ENCODE results near the gene PITPNB.

Gene PITPNB

DNA sequence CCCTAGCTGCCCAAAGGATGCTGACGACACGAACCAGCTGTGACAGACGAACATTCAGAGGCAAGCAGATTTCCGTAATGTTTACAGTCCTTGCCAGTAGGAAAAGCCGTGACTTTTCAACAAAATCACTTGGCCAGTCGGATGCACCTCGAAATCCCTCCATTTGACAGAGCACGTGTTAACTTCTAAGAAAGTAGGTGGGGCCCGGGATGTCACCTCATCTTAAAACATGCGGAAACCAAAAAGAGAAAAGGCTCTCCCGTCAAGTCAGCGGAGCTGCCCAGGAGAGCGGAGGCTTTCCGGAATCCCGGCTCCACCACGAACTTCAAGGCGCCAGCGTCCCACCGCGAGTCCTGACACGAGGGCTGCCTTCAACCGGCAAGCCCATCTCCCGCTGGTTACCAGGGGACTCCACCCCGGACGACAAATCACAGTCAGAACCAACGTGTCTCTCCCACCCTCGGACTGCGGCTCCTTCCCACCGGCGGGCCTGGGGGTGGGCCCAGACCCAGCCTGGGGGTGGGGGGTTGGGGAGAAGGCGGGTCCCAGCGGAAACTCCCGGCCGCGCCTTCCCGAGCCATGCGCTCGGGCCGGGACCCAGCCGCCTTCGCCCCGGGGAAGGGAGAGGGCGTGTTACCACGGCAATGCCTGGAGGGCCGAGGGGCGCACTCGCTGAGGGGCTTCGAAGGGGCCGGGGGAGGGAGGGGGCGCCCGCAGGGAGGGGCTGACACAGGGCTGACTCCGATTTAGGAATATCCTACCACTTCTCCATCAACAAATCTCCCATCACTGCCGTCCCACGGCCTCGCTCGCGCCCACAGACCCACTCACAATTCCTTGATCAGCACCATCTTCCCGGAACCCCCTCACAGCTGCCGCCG lies 475 bp downstream of the PITPNB start:
- DNase-seq: peak; percentile 56

DNA sequence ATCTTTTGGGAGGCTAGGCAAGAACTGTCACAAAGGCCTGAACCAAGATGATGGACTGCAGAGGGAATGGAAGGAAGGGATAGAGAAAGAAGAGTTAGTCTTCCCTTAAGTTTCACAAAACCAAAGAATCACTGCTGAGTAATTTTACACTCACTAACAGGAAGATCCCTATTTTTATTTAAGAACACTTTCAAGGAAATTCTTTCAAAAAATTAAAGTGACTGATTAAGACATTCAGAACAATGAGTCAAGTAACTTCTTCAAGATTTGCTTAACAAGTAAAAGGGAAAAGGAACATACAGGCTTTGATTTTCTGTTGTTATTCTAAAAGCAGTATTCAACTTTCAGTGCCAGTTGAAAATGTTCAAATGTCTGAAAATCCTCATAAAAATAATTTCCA lies 3.1 kb downstream of the PITPNB start:
- DNase-seq: no peak

DNA sequence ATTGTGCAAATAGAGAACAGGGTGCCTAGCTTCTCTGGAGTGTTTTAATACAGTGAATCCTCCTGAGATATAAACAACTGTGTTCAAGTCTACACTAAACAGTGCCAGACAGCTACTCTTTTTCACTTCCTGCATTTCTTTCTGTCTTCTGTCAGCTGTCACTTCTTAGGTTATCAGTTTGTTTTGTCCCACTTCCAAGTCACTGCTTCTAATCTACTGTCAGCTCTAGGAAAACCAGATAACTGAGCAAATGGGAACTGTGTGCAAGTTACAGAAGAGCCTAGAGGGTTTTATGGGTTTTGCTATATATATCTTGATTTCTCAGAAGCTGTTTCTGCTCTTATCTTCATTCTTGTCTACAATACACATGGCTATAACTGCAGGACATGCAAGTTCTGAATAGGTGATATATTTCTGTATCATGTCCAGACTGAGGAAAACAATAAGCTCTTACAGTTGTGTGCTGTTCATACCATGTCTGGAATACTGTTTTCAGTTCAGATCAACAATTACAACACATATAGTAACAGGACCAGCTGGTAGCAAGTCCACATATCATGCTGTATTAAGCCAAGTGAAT lies 5.8 kb downstream of the PITPNB start:
- peak; percentile 91 for DNase-seq

DNA sequence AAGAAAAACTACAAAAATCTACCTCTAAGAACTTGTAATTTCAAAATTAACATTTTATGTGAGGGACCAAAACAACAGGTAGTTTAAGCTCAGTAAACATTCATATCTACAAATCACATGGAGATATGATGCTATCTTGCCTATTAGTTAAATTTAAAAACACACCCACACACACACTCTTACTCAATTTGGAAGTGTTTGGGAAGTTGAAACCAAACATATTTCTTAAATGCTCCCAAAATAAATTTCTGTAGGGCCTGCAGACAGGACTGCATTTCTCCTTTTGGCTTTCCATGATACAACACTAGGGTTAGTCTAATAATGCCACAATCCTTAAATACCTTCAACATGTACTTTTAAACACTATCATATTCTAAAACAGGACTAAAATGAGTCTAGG lies 7.0 kb downstream of the PITPNB start:
- no peak for DNase-seq

DNA sequence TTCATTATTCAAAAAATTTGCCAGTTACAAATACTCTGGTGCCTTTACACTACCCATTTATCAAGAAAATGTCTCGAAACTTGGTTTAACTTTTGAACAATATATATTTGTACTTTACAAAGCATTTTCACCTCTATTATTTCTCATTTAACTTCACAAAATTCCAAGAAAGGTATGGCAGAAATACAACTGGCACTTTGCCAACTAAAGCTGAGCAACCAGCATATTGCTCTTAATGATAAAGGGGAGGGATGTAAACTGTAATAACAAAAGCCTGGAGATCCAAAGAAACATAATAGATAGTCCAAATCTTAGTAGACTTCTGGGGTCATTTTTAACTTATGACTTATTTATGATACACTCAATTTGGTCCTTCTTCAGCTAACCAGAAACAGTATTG lies 7.7 kb downstream of the PITPNB start:
- DNase-seq: peak; percentile 87

DNA sequence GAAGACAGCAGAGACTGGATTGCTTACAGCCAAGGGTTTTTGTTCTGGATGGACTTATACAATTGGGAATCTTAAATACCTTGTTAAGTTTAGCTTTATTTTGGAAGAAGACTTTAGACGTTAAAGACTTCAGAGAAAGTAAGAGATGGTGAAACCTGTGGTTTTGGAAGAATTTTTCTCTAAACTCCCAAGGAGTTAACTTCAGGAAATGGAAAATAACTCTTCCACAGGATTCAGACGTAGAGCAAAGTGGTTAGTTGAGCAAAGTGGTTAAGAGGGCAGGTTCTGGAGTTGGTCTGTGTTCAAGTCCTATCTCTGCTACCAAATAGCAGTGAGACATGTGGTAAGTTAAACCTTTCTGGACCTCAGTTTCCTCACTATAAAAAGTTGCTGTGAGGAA lies 12.8 kb downstream of the PITPNB start:
- no peak for DNase-seq

DNA sequence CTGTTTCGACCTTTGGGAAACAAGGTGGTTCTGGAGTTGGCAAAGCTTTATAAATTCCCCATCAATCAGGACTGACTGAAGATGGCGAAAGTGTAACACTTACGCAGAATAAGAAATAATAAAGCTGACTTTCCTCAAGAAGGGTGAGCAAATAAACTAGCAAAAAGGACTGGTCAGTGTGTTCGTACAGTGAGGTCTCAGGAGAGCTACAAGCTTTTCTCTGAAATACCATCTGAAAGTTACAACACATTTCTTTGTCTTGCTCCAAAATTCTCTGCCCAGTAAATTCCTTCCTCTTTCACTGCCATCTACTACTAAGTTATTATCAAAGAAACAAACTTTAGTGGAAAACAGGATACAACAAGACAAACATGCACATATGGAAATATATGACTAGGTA lies 13.4 kb downstream of the PITPNB start:
- DNase-seq: no peak

DNA sequence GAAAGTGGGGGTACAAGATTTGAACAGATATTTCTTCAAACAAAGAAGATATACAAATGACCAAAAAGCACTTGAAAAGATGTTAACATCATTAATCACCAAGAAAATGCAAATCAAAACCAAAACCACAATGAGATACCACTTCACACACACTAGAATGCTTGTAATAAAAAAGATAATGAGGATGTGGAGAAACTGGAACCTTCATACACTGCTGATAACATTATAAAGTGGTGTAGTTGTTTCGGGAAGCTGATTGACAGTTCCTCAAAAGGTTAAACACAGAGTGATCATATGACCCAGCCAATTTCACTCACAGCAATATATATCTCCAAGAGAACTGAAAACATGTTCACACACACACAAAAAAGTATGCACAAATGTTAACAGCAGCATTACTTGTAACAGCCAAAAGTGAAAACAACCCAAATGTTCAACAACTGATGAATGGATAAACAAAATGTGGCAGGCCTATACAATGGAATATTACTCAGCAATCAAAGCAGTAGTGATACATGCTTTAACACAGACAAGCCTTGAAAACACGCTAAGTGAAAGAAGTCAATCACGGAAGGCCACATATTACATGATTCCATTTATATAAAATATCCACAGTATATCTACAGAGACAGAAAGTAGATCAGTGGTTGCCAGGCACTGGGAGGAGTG lies 15.1 kb downstream of the PITPNB start:
- DNase-seq: peak; percentile 54

DNA sequence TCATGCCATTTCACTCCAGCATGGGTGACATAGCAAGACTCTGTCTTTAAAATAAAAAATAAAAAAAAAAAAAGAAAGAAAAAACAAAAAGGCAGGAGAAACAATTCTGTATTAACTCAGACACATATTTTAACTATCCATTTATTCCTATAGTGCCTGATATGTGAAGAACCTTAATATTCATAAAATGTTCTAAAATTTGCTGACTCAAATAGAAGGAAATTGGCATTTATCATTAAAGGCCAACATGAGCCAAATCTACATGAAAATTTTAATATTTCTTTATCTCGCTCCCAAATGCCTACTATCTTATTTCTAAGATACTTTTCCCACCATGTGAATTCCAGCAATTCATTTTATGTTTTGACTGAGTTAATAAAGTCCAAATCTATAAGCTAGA lies 18.9 kb downstream of the PITPNB start:
- DNase-seq: no peak

DNA sequence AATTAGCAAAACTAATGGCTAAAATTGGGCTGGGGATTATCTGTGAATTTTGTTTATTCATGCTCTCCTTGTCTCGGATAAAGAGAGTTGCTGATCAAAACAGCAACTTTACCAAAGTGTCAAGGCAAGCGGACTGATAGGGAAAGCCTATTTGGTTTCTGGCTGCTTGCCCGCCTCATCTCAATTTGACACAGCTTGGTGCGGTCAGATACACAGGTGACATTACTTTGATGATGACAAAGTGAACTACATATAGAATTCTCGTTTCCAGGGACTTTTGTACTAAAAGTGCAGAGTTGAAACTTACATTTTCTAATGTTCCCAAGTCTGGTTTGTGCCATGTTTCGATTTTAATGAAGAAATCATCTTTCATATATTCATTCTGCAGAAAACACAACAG lies 22.8 kb downstream of the PITPNB start:
- DNase-seq: peak; percentile 65

DNA sequence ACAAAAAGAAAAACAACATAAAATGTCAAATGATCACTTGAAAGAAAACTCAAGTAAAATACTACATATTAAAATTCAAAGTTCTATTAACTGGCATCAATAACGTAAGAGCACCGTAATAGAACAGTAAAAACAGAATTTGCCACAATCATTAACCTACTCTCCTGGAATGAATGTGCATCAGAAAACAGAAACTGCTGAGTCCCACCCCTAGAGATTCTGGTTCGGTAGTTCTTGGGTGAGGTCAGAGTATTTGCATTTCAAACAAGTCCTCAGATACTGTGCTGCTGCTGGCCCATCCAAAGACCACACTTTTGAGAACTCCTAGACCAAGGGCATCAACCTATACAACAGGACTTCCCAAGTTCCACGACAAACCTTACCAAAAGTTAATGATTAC lies 23.5 kb downstream of the PITPNB start:
- no peak for DNase-seq

DNA sequence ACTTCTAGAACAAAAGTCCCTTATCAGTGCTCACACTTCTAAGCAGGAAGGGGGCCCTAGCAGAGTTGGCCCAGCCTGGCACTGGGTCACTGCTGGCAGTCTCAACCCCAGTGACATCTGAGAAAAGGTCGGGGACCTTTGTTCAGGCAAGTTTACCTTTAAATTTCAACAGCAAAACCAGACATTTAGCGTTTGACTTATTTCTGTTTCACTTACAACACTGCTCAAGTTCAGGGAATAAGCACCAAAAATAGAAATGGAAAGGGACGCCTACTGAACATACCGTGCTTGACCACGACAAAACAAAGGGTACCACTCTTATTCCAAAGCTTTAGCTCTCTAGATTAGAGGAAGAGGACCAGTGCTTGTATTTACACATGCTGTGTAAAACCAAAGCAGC lies 26.2 kb downstream of the PITPNB start:
- no peak for DNase-seq

DNA sequence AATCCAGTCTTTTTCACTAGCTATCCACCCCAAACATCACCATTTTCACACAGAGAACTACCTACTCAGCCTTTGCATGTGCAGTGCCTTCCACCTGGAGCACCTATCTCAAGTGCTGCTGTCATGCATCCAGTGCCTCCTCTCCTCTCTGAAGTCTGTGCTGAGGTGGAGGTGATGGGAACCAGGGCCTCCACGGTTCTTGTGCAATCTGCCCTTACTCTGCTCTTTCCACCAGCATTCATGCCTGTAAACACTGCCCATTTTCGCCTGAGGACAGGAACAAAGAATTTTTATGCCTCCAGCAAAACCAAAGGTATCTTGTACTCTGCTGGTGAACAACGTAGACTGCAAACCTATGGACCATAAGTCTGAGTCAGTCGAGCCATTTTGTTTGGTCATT lies 27.0 kb downstream of the PITPNB start:
- no peak for DNase-seq

DNA sequence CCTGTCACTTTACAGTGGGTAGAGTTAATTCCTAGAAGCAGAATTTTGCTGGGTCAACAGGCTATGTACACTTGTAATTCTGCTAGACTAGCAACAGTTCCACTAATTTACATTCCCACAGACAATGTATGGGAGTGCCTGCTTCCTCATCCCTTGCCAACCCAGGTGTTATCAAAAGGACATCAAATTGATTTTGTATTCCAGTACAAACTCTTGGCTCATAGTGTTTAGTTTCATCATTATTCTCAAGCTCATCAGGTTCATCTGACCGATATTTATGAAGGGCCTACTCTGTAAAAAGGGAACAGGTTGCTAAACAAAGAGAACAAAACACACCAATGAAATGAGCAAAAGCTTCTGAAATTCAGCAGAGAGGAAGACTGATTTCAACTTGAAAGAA lies 30.7 kb downstream of the PITPNB start:
- no peak for DNase-seq

DNA sequence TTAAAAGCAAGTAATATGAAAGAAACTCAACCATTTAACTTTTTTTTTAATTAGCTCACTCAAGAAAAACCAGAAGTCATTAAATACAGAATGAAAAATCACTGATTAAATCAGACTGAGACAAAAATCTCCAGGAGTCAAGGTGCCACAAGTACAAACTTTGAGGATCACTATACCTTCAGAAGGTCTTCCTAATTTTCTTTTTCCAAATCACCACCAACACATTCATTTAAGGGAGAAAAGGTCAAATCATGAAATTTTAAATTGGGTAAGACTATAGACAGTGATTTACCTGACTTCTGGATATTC lies 32.3 kb downstream of the PITPNB start:
- DNase-seq: no peak

DNA sequence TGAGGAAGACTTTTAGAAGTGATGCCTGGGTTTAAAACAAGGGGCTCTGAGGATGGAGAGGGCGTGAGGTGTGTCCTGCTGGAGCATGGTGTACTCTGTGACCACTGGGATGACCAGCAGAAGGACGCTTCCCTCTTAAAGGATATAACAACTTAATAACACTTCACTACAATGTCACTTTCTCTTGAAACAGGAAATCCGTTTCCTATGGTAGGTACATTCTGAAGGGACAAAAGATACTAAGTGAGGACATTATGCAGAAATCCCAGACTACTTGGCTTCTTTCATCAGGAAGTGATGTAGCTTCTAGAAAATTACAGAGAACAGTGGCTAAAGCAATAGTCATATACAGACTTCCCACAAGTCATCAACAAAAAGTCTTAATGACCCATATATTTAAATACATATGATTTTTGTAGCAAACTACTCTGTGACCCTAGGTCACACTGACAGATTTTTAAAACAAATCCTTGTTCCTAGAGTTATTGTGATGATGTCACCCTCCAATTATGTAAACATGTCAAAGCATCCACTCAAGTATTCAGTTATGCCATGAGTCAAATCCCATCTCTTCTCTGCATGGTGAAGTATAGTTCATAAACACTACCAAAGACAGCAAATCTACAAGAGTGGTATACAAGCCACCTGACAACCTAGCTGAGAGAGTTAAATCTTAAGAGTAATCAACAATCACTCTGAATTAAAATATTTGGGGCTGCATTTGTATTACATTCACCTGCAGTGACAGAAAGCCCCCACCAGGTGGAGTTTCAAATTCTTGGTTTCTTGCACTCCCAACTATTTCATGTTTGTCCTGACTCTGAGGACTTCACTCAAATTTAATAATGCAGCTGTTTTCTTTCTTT lies 32.8 kb downstream of the PITPNB start:
- DNase-seq: peak; percentile 63

DNA sequence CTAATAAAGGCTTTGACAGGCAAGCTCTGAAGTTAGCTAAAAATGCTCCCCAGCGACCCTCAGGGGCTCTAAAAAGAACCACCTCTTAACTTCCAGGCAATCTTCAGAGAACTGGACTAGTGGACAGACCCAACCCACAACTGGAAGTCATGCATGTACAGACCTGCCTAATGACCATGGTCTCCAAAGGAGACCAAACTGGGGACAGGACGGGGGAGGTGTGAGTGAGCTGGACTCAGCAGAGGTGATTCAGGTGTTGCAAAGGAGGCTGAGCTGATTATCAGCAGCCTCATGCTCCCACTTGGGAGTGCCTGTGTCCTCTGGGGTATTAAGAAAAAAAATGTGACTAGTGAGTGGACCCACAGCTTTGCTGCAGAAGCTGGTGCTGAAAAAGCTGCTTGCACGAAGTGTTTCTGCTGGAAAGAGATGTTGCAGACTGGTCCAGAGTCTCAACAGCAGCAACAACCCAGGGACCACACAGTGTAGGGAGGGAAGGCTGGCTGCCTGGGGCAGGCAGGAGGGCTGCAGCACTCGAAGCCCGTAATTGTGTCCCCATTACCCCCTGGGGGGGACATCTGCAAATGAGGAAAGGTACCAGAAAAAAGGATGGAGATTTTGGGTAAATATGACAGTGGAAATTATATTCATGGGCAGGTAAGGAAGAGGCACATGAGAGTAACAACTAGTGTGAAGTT lies 35.3 kb downstream of the PITPNB start:
- no peak for DNase-seq

DNA sequence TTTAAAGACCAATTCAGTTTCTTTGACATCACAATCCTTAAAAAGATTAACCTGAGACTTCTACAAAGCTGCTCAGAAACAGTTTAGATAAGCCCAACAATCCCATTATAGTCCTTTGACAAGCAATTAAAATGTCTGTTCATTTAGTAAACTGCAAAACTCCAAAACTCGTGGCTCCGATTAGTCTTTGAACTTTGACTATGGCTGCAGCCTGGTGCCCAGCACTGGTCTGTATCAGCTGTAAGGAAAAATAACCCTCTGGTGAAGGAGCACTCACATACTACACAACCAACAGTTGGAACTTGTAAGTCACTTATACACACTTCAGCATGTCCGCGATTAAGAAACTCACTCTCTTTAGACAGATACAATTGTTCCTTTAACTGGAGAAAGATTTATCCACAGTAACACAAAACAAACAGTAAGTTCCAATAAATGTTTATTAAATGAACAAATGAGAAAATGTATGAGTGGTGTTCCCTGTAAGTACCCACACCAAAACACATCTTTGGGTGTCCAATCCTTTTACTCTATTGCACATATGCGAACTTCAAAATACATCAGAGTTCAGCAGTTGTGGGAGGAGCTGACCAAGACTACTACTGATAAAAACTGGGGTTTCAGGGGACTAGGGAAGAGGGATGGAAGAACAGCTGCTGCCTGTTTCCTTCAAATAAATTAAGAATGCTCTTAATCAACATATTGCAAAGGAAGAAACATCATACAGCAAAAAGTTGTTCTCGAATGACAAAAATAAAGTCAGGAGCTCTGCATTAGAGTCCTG lies 36.4 kb downstream of the PITPNB start:
- no peak for DNase-seq

DNA sequence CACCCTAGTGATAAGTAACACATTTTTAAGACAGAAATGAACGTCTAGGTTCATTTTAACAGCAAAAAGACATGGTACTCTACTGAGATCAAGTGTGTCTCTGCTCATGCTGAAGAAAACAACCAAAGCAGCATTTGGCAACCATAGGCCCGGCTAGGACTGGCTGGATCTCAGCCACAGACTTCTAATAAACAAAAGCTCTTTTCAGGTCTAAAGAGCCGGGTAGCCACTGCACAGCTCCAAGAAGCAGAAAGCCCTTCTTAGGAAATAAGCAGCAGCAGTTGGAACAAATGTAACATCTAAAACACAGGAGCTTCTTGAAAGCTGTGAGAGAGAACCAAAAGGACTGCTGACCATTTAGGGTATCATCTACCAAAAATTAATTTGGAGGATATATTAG lies 37.6 kb downstream of the PITPNB start:
- no peak for DNase-seq

DNA sequence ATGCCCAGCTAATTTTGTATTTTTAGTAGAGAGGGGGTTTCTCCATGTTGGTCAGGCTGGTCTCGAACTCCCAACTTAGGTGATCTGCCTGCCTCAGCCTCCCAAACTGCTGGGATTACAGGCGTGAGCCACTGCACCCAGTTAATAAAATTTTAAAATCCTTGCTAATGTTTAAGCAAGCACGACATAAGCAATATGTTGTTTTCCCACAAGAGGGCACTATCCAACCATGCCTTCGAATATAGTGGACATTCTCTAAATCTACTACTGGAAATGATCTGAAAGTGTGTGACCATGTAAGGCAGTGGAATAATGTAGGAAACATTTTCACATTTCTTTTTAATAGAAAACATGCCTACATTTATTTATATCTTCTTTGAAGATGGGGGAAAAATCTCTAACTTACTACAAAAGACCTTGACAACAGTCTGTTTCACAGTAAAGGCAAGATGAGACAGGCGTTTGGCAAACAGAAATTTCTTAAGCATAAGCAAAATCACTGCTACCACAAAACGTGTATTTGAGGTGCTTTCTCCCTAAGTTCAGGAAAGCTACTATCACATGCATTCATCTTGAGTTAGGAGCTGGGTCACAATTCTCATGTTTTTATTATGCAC lies 38.2 kb downstream of the PITPNB start:
- DNase-seq: peak; percentile 76

DNA sequence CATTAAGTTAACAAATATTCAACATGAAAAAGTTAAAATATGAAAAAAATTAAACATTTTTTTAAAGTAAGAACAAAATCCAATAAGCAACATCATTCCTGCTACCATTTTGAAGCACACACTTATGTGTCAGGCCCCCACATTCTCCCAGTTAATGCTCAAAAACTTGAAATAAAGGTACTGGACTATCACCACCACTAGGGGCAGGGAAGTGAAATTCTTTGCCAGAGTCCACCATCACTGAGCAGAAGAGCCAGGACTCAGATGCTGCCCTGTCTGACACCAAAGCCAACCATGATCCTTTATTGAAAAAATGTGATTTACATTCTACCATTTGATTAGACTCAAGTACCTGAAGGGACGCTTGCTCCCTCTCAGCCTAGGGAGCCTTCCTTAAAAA lies 39.1 kb downstream of the PITPNB start:
- peak; percentile 65 for DNase-seq

Measured in hematopoietic multipotent progenitor cell treated with erythropoietin and hydrocortisone succinate and interleukin-3 and kit ligand, for 8 days (in vitro differentiated cells).